GM18951 (cell line): ENCODE data around the gene NAALADL2.
"Not testable (repeated sequence)": the region's sequence is repeated elsewhere in the genome, so short reads cannot be mapped to it uniquely, and the experiment has no call there.

ENCODE experiments used
- POLR2A ChIP-seq: IDR thresholded peaks from 4 replicates; pipeline ENCODE4 v1.6.1; 2011; ENCODE audit warnings: mild to moderate bottlenecking; ENCODE audit not compliant: insufficient read length, insufficient read depth; ENCODE audit errors: extremely low read depth
- in situ Hi-C: fragments of 300-500 bp; cut with MboI; formaldehyde crosslinking; loops from one replicate; pipeline ENCODE4 v1.12.0; 2022; ENCODE audit warnings: low sequenced_read_pairs, mixed read lengths, inconsistent platforms; ENCODE audit not compliant: unreplicated experiment

The NAALADL2 gene

DNA sequence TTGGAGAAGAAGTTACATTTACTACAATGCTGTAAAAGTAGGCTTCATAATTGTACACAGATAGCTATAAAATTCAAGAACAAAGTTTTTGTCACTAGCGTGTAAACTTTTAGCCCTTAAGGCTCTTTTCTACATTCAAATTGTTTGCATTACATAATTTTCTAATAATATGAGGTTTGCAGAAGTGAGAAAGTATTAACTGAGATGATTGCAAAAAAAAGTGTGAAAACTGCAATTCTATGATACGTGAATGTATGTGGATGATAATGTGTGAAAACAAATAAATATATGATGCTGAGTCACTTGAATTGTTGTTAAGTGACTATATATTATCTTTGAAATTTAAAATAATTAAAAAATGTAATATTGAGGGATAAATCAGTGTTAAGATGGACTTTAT, 557.5 kb downstream of the NAALADL2 start:
- in situ Hi-C loops = no loop called here
- TF ChIP-seq POLR2A = no peak

DNA sequence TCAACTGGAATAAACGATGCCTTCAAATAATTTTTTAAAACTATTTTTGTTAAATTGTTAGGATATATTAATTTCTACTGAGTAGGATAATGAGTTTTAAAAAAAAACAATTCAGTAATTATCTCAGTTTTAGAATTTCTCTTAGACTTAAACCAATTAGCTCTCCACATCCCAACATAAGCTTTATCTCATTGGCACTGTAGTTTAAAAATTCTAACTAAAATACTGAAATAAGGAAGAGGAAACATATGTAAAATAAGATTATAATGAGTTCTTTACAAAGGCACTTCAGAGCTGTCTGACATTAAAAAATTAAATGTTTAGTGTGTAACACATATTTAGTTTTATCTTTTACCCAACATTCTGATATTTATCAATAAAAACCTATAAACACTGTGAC, 558.3 kb downstream of the NAALADL2 start:
- in situ Hi-C loops = no loop called here
- no peak for TF ChIP-seq POLR2A

DNA sequence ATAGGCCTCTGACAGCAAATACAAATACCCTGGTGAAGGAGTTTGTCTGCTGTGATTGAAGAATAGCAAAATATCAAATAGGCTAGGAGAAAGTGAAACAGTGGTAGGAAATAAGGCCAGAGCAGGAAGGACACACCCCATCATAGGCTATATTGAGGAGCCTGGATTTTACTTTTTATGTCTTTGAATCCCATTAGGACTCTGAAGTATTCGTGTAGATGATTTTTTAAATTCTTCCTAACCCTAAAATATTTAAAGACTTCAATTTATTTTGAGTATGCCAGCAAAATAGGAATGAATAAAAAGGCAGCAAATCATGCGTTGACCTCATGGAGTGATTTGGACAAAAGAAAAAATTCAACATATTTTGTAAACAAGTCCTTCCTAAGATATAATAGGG, 562.8 kb downstream of the NAALADL2 start:
- TF ChIP-seq POLR2A = no peak
- in situ Hi-C loops = no loop called here

DNA sequence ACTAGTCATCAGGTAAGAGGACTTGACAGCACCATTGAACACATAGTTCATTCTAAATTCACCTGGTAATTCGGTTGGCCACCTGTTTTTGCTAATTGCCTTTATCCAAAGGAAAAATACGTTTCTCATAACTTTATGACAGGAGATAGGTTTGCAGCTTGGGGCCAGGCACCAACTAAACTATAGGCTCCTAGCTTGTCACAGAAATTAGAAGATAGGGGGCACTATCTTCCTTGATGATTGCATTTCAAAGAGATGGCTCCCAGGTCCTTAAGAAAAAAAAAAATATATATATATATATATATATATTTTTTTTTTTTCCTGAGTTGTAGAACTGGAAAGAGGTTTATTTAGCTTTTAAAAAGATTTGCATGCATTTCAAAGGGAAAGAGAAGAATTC, 563.6 kb downstream of the NAALADL2 start:
- in situ Hi-C loops = no loop called here
- no peak for TF ChIP-seq POLR2A

DNA sequence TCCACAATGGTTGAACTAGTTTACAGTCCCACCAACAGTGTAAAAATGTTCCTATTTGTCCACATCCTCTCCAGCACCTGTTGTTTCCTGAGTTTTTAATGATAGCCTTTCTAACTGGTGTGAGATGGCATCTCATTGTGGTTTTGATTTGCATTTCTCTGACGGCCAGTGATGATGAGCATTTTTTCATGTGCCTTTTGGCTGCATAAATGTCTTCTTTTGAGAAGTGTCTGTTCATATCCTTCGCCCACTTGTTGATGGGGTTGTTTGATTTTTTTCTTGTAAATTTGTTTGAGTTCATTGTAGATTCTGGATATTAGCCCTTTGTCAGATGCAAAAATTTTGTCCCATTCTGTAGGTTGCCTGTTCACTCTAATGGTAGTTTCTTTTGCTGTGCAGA, 564.7 kb downstream of the NAALADL2 start:
- in situ Hi-C loops = not testable (repeated sequence)

DNA sequence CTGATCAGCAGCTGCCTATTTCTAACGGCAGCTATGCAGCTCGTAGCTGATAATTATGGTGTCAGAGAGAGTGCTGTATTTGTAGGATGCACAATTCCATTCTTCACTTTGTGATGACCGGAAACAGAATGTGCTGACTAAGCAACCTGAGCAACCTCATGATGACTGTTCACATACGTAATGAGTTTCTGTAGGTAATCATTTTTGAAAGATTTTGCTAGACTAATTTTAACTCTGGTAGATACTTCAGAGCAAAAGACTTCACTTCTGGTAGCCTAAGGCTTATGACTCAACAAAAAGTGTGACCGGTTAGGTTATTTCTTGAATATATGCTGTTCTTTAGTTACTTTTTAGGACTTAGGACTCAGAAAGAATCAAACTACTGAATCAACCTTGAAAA, 567.7 kb downstream of the NAALADL2 start:
- no peak for TF ChIP-seq POLR2A
- in situ Hi-C loops = no loop called here

DNA sequence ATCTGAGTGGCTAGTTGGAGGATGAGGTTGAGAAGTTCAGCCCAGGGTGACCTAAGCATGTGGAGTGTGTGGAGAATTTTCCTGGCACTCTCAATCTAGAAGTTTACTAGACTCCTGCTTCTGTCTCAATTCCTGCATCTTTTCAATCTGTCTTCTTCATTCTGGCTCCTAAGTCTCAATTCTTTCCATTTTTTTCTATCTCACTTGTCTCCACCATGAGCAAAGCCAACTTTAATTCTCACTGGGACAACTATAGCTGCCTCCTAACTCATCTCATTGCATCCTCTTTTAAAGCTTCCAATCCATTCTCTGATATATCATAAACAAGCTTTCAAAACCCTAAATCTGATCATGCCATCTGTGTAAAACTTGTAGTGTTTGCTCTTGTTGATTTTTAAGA, 569.3 kb downstream of the NAALADL2 start:
- in situ Hi-C loops = no loop called here
- TF ChIP-seq POLR2A = no peak

DNA sequence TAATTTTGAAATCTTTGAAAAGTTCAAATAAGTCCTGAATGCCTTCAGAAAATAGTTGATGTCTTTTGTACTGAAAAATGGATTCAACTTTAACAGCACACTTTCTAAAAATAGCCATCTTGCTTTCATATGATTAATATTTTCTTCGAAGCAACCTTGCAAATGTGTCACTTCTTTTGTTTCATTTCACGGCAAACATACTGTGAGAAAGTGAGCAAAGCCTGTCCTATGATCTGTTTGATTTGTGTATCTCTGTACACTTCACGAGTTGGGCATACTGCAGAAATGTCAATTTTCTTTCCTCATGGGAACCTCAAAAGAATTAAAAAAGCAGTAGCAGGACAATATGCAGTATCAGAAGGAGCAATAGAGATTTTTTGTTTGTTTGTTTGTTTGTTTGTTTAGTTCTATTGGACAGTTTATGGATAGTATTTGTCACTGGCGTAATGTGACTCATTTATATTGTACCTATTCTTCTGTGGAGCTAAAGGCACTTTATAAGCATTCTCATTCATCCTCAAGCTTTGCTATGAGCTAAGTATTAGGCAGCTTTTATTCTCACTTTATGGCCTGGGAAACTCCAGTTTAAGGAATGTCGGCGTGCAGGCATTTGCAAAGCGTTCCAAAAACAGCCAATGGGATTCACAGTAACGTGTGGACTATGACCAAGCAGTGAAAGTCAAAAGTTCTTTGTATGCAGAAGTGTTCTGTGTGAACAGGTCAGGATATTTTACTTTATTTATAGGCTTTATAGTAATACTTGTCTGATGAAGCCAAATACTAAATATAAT, 572.0 kb downstream of the NAALADL2 start:
- in situ Hi-C loops = no loop called here
- TF ChIP-seq POLR2A = no peak

DNA sequence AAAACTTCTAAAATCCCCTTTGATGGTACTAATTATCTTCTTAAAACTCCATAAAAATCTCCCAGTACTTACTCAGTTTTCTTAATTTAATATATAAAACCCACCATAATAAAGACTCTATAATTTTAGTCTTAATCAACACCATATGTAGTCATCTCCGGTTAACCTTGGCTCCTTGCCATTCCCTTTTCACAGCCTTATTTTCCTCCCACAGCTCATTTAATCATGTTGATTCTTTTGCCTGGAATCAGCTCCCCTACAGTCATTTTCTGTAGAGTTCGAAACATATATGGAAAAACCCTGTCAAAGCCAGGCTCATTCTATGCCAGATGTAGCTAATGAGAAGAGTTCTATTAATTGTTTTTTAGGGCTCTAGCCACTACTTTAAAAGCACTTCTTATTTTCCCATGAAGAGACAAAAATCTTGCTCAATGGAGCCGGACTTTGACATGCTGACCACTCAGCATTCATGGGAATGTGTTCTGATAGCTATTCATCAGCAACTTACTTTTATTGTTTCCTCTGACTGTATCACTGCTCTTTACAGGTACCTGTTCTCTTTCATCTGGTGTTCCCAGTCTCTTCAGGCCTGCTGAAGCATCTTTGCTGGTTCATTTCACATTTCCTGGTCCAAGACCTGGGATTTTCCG, 573.4 kb downstream of the NAALADL2 start:
- no peak for TF ChIP-seq POLR2A
- in situ Hi-C loops = no loop called here

DNA sequence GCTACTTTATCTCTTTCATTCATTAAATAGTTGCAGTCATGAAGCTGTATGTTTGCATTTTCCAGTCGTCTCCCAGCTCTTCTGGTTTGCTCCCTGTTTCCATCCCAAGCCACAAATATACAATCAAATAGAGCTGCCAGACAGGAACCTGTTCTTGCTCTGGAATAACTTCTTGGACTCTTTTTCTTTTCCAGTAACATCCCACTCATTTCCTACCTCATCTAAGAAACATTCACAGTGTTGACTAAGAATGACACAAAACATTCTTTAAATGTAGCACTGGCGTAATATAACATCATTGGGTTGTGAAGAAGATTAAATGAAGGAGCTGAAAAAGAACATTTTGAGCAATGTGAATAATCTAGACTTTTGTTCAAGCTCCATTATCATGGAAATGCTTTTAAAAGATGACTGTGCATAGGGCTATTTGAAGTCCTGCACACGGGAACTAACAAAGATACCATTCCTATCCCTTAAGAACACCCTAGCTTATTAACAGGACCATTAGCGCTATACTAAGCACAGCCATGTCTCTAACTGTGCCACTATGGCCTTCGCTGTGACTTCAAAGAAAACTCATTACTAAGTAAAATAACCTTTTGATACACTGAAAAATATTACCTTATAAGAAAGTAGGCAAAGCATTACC, 574.0 kb downstream of the NAALADL2 start:
- no peak for TF ChIP-seq POLR2A
- in situ Hi-C loops = no loop called here

DNA sequence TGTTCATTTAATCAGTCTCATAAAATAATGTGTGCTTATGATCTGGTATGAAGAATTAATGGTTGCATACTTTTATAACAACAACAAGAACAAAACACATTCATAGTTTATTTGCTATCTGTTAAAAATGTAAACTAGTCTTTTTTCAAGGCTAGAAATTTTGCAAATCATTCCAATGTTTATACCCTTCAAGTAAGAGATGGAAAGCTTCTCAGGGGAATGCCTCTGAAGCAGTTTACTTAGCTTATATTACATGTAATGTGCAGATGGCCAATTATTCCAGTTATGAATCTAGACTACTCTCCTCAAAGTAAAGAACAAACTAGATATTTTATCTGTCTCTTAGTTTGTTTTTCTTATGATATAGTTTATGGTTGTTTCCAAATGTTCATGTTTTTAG, 575.4 kb downstream of the NAALADL2 start:
- TF ChIP-seq POLR2A = no peak
- in situ Hi-C loops = no loop called here

DNA sequence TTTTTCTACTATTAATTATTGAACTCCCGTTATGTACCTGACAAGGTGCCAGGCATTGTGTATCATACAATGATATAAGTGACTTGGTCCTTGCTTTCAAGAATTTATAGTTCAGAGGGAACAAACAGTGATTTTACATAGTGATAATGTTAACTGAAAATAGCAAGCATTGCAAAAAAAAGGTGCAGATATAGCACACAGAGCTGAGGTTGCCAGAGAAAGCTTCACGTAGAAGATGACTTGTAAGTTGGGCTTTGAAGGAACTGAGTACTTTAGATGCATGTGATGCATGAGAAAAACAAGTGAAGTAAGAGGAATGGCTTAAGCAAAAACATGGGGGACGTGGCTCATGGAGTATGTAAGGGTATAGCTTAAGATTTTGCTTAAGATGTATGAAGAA, 584.5 kb downstream of the NAALADL2 start:
- in situ Hi-C loops = no loop called here
- no peak for TF ChIP-seq POLR2A

DNA sequence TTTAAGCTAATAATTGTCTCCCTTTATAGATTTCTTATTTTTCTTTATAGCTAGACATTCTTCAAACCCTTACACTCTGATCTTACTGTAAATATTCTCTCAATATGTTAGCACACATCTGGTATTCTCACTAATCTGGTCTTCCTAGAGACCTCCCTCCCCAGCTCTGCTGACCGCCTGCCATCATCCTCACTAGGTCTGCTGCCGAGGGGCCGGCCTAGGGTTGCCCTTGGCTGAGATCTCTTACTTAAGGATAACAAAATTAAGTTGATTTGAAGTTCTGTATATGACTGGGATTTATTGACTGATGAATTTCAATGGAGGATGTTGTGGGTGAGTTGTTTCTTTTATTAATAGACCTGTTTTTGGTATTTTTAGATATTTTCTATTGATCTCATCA, 586.6 kb downstream of the NAALADL2 start:
- TF ChIP-seq POLR2A = no peak

DNA sequence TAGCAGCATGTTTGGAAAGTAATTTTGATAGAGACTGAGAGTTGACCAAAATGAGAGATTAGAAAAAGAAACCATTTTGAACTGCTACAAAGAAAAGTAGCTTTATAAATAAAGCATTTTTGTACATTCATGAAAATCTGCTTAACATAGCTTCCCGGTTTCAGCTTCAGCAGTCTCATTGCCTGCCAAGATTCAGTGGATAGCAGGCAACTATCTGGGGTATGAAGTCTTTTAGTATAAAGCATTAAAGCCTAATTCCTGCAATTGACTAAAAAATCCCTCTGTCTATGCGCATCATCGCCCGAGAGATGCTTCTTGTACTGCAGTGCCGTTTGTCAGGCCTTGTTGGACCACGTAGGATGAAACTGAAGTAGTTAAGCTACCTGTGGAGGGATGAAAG, 588.4 kb downstream of the NAALADL2 start:
- in situ Hi-C loops = no loop called here

More for the DNA sequence above, 586.6 kb downstream of the NAALADL2 start:
- in situ Hi-C loops = no loop called here

DNA sequence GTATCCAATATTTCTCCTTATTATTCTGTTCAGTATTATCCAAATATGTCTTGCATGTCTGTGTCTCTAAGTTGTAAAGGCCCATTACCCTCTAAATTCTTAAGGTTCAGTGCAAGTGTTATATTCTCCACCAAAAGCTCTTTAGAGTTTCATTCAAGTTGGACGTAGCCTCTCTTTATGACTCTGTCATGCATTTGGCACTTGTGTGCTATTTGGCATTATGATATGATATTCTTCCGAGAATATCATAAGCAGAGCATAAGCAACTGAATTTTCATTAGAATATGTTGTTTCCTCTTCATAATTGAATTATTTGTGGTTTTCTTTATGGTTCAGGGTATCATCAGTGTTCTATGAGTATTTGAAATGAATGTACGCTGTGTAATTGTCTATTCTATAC, 594.2 kb downstream of the NAALADL2 start:
- TF ChIP-seq POLR2A = no peak
- in situ Hi-C loops = no loop called here

More for the DNA sequence above, 588.4 kb downstream of the NAALADL2 start:
- TF ChIP-seq POLR2A = no peak
